ENCODE data around the gene DHDDS. TPM values are rescaled to one million over a fixed set of nuclear protein-coding genes. Genes with fewer than 3 reads are reported as not detected.

DHDDS gene
- total RNA-seq, 6 donors from 2014 or later = 25.6 to 53.0 (median 39.4) TPM

GRCh38 chr1:26450908-26451307 is 18.8 kb downstream of the DHDDS start:
- DNase-seq (no peak), ATAC-seq (ENCODE audit: low FRiP score in 2 of 2) (no peak)
- H3K9me3 ChIP-seq = no peaks in the 10 kb centered on the region
- H3K4me3 ChIP-seq = no peak overlapping the region
- no peak for TF ChIP-seq POLR2AphosphoS5 (IDR thresholded peaks at IDR 0.05)
- TF ChIP-seq EP300 (IDR thresholded peaks at IDR 0.05) = no peak
- no peak for TF ChIP-seq CTCF (IDR thresholded peaks at IDR 0.05)
- no peak for TF ChIP-seq POLR2A (IDR thresholded peaks at IDR 0.05)
- no peaks in the 10 kb centered on the region for H3K4me1 ChIP-seq
- WGBS, 2 donors = 92 to 98% methylated on average over 3 of the region's 3 CpGs
- H3K36me3 ChIP-seq = peaks cover 10 to 80% (median 54%) of the 10 kb centered on the region in 4 donors
- H3K27ac ChIP-seq = no peak overlapping the region
- no peaks in the 10 kb centered on the region for H3K27me3 ChIP-seq

GRCh38 chr1:26452459-26453183 is 20.5 kb downstream of the DHDDS start:
- ATAC-seq (ENCODE audit: low FRiP score in 2 of 2) (no peak), DNase-seq (no peak)
- no peak overlapping the region for H3K27ac ChIP-seq
- H3K9me3 ChIP-seq = no peaks in the 10 kb centered on the region
- TF ChIP-seq EP300 (IDR thresholded peaks at IDR 0.05) = no peak
- no peak for TF ChIP-seq POLR2A (IDR thresholded peaks at IDR 0.05)
- no peak for TF ChIP-seq POLR2AphosphoS5 (IDR thresholded peaks at IDR 0.05)
- TF ChIP-seq CTCF (IDR thresholded peaks at IDR 0.05) = no peak
- 86 to 93% methylated on average over 5 of the region's 5 CpGs for WGBS, 2 donors
- H3K4me3 ChIP-seq = no peak overlapping the region
- H3K27me3 ChIP-seq = no peaks in the 10 kb centered on the region
- no peaks in the 10 kb centered on the region for H3K4me1 ChIP-seq
- H3K36me3 ChIP-seq = peaks cover 10 to 71% (median 46%) of the 10 kb centered on the region in 4 donors

- no peak for DNase-seq
- H3K9me3 ChIP-seq = no peaks in the 10 kb centered on the region
- TF ChIP-seq POLR2A (IDR thresholded peaks at IDR 0.05) (no peak), CTCF (IDR thresholded peaks at IDR 0.05) (no peak), POLR2AphosphoS5 (IDR thresholded peaks at IDR 0.05) (no peak), EP300 (IDR thresholded peaks at IDR 0.05) (no peak)
- ATAC-seq (ENCODE audit: low FRiP score in 2 of 2) = no peak
- H3K36me3 ChIP-seq = peaks cover 0 to 84% (median 51%) of the 10 kb centered on the region in 4 donors
- no peak overlapping the region for H3K4me3 ChIP-seq
- H3K27ac ChIP-seq = no peak overlapping the region
- H3K4me1 ChIP-seq = no peaks in the 10 kb centered on the region
- H3K27me3 ChIP-seq = no peaks in the 10 kb centered on the region
- 100% methylated on average over 1 of the region's 1 CpG for WGBS, 2 donors
Measured at GRCh38 chr1:26459148-26459547, 27.0 kb downstream of the DHDDS start.

- Histone ChIP-seq H3K4me3 (no peak overlapping the region), H3K4me1 (no peaks in the 10 kb centered on the region), H3K36me3 (peaks cover 0 to 86% (median 52%) of the 10 kb centered on the region in 4 donors), H3K9me3 (no peaks in the 10 kb centered on the region), H3K27ac (no peak overlapping the region), H3K27me3 (no peaks in the 10 kb centered on the region)
- ATAC-seq (ENCODE audit: low FRiP score in 2 of 2) (no peak), DNase-seq (no peak)
- 82 to 87% methylated on average over 3 of the region's 3 CpGs for WGBS, 2 donors
- no peak for TF ChIP-seq CTCF (IDR thresholded peaks at IDR 0.05)
- TF ChIP-seq POLR2AphosphoS5 (IDR thresholded peaks at IDR 0.05) = no peak
- no peak for TF ChIP-seq EP300 (IDR thresholded peaks at IDR 0.05)
- TF ChIP-seq POLR2A (IDR thresholded peaks at IDR 0.05) = no peak
Measured at GRCh38 chr1:26459573-26460031, 27.5 kb downstream of the DHDDS start.

GRCh38 chr1:26468911-26469310 is 36.8 kb downstream of the DHDDS start:
- H3K36me3 ChIP-seq = peaks cover 6 to 58% (median 42%) of the 10 kb centered on the region in 4 donors
- H3K27ac ChIP-seq = no peak overlapping the region
- no peak overlapping the region for H3K4me3 ChIP-seq
- peaks cover 14 to 34% (median 23%) of the 10 kb centered on the region in 4 donors for H3K4me1 ChIP-seq
- DNase-seq (peak in 1 of 2 donors; percentile 32), ATAC-seq (ENCODE audit: low FRiP score in 2 of 2) (no peak)
- H3K27me3 ChIP-seq = no peaks in the 10 kb centered on the region
- H3K9me3 ChIP-seq = no peaks in the 10 kb centered on the region
- TF ChIP-seq POLR2AphosphoS5 (IDR thresholded peaks at IDR 0.05) = no peak
- TF ChIP-seq CTCF (IDR thresholded peaks at IDR 0.05) = no peak
- no peak for TF ChIP-seq EP300 (IDR thresholded peaks at IDR 0.05)
- TF ChIP-seq POLR2A (IDR thresholded peaks at IDR 0.05) = no peak
- WGBS, 2 donors = 82 to 83% methylated on average over 9 to 10 of the region's 10 CpGs
